Measurements from ENCODE around the gene TRPM4. TPM values are rescaled to one million over a fixed set of nuclear protein-coding genes. Genes with fewer than 3 reads are reported as not detected.

Gene TRPM4
- total RNA-seq: under 1 TPM; 0.22 to 0.62 TPM

DNA sequence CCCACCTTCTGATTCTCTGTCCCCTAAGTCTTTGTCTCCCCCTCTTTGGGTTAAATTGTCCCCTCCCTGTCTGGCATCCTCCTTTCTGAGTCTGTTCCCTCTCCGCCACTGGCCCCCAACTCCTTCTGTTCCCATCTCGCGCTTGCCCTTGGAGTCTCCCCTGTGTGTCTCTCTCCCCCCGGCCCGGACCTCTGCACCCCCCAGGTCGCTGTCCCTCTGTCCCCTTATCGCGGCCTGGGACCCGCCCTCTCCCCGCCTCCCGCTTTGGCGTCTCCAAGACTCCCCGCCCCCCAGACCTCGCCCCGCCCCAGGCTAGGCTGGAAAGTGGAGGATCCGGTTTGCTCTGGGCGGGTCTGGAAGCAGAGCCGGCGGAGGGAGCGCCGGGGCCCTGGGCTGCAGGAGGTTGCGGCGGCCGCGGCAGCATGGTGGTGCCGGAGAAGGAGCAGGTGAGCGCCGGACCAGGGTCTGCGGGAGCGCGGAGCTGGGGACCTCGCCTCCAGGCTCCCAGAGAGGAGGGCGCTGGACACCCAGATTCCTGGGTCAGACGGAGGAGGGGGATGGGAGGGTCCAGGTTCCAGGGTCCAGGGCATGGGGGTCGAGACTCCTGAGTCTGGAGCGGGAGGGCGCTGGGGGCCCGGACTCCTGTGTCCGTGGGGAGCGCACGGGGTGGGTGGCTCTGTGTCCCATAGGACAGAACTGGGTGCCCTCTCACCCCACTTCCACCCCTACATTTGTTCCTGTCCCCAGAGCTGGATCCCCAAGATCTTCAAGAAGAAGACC is at the start of gene TRPM4:
TSS of gene TRPM4 (plus strand) at position 348 of the 780 bp plus-strand sequence. CDS start at position 423, 75 bp downstream.
- H3K4me3 Mint-ChIP-seq: peak within 1 kb of the TSS; percentile 48
- H3K9me3 Mint-ChIP-seq: no peaks in the 10 kb centered on the region
- CTCF ChIA-PET: no interaction called here
- H3K36me3 Mint-ChIP-seq (ENCODE audit: low read depth): no peaks in the 10 kb centered on the region
- no peak within 1 kb of the TSS for H3K27ac Mint-ChIP-seq
- intact Hi-C loops (cut with micrococcal nuclease): no loop called here
- peaks cover 62% of the 10 kb centered on the region for H3K27me3 Mint-ChIP-seq (ENCODE audit: low read depth)
- DNase-seq: peak; percentile 68
- H3K4me1 Mint-ChIP-seq (ENCODE audit: low read depth): peaks cover 8% of the 10 kb centered on the region

DNA sequence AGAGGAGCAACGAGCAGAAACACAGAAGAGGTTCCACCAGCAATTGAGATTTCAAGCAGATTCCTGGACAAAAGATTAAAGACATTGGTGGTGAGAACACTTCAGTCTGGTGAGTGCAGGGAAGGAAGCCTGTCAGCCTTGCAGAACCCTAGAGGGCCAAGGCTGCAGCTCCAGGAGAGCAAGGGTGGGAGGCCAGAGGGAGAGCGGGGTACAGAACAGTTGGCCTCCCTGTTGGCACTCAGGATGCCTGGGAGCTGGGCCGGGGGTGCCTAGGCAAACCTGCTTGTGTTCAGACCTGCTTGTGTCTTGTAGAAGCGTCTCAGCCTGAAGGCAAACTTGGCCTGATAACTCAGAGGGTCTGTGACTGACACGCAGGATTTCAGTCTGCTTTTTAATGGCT is 48.5 kb upstream of the TRPM4 start:
- Mint-ChIP-seq H3K4me1 (ENCODE audit: low read depth) (peaks cover 11% of the 10 kb centered on the region), H3K27ac (no peak overlapping the region), H3K36me3 (ENCODE audit: low read depth) (peaks cover 31% of the 10 kb centered on the region)

DNA sequence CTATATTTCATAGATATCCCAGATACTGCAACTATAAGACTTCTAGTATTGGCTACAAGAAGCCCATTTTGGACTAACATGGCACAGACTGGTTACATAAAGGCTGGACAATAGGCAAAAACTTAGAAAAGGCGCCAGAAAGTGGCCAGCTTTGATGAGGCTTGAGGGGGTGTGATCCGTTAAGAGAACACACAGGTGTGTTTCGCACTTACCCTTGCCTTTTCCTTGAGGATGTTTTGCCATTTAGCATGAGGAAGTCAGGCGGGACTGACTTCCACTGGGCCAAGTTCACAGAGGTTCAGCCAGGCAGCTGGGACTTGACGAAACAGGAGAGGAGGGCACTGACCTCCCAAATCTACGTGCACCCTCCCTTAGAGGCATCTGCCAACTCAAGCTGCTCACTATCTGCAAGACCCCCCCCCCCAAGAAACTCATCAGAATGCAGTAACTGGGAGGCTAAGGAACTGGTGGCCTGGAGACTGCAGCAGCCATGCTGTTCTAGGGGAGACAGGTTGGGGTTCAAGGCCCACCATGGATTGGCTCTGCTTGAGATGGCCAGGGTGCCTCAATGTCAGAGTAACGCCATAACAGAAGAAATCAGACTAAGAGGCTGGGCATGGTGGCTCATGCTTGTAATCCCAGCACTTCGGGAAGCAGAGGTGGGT is 47.9 kb upstream of the TRPM4 start:
- no peaks in the 10 kb centered on the region for H3K9me3 Mint-ChIP-seq
- CTCF ChIA-PET: interaction anchor here (2.0 kb wide), 1 partner anchor 99 kb away, joined by 5 read pairs; no protein-coding TSS in a partner anchor
- no peaks in the 10 kb centered on the region for H3K27me3 Mint-ChIP-seq (ENCODE audit: low read depth)
- intact Hi-C loops (cut with micrococcal nuclease): loop anchor here (10.0 kb wide), 2 partner anchors 235 to 345 kb away; partner anchors contain the start of genes ALDH16A1, PIH1D1 and PPP1R15A
- H3K36me3 Mint-ChIP-seq (ENCODE audit: low read depth): peaks cover 27% of the 10 kb centered on the region
- peaks cover 11% of the 10 kb centered on the region for H3K4me1 Mint-ChIP-seq (ENCODE audit: low read depth)
- no peak for DNase-seq
- H3K27ac Mint-ChIP-seq: no peak overlapping the region
- no peak overlapping the region for H3K4me3 Mint-ChIP-seq

More for the DNA sequence above, 48.5 kb upstream of the TRPM4 start:
- H3K9me3 Mint-ChIP-seq: no peaks in the 10 kb centered on the region
- H3K27me3 Mint-ChIP-seq (ENCODE audit: low read depth): no peaks in the 10 kb centered on the region
- no peak for DNase-seq
- H3K4me3 Mint-ChIP-seq: no peak overlapping the region
- intact Hi-C loops (cut with micrococcal nuclease): no loop called here
- CTCF ChIA-PET: interaction anchor here (2.0 kb wide), 1 partner anchor 99 kb away, joined by 5 read pairs; no protein-coding TSS in a partner anchor

DNA sequence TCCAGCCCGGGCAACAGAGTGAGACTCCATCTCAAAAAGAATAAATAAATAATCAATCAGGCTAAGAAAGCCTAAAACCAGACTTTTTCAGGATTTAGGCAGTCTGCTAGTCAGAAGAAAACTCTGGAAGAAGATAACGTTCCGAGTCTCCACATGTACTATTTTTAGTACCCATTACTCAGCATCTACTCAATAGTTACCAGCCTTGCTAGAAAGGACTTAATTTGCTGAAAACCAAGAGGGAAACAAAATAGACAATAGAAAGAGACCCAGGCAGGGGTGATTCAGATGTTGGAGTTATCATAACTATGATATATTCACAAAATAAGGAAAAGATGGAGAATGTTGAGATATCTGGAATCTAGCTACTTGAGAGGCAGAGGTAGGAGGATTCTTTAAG is 47.0 kb upstream of the TRPM4 start:
- CTCF ChIA-PET: interaction anchor here (0.9 to 2.0 kb wide), 2 partner anchors 13 to 98 kb away, joined by 5 read pairs; no protein-coding TSS in a partner anchor
- H3K27me3 Mint-ChIP-seq (ENCODE audit: low read depth): no peaks in the 10 kb centered on the region
- intact Hi-C loops (cut with micrococcal nuclease): loop anchor here (10.0 kb wide), 2 partner anchors 236 to 344 kb away; partner anchors contain the start of genes ALDH16A1, PIH1D1 and PPP1R15A
- no peak overlapping the region for H3K27ac Mint-ChIP-seq
- H3K4me3 Mint-ChIP-seq: no peak overlapping the region
- DNase-seq: no peak
- H3K9me3 Mint-ChIP-seq: no peaks in the 10 kb centered on the region
- peaks cover 25% of the 10 kb centered on the region for H3K36me3 Mint-ChIP-seq (ENCODE audit: low read depth)
- H3K4me1 Mint-ChIP-seq (ENCODE audit: low read depth): peaks cover 15% of the 10 kb centered on the region

DNA sequence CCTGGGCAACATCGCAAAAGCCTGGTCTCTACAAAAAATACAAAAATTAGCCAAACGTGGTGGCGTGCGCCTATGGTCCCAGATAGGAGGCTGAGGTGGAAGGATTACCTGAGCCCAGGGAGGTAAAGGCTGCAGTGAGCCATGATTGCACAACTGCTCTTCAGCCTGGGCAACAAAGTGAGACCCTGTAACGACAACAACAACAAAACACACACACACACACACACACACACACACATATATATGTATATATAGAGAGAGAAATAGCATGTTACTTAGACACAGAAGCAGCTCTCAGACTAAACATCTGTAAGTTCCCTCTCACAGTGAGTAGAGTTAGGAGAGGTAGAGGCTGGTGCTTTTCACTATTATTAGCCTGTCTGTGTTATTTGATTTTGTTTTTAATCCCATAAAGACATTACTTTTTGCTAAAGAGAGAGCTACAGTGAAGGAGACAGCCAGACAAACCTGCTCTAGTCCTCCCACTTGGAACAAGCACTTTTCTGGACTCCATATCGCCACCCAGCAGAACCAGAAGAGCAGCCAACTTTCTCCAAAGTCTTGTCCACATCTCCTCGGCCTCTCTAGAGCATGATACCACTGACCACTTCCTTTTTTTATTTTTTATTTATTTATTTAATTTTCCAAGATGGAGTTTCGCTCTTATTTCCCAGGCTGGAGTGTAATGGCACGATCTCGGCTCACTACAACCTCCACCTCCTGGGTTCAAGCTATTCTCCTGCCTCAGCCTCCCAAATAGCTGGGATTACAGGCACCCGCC is 46.2 kb upstream of the TRPM4 start:
- Mint-ChIP-seq H3K27me3 (ENCODE audit: low read depth) (no peaks in the 10 kb centered on the region), H3K4me1 (ENCODE audit: low read depth) (peaks cover 15% of the 10 kb centered on the region), H3K9me3 (no peaks in the 10 kb centered on the region), H3K36me3 (ENCODE audit: low read depth) (peaks cover 23% of the 10 kb centered on the region), H3K27ac (no peak overlapping the region), H3K4me3 (no peak overlapping the region)
- intact Hi-C loops (cut with micrococcal nuclease): loop anchor here (10.0 kb wide), 2 partner anchors 237 to 343 kb away; partner anchors contain the start of genes ALDH16A1, PIH1D1 and PPP1R15A
- CTCF ChIA-PET: interaction anchor here (0.9 to 1.2 kb wide), 2 partner anchors 14 kb away, joined by 5 to 6 read pairs; no protein-coding TSS in a partner anchor
- DNase-seq: no peak

DNA sequence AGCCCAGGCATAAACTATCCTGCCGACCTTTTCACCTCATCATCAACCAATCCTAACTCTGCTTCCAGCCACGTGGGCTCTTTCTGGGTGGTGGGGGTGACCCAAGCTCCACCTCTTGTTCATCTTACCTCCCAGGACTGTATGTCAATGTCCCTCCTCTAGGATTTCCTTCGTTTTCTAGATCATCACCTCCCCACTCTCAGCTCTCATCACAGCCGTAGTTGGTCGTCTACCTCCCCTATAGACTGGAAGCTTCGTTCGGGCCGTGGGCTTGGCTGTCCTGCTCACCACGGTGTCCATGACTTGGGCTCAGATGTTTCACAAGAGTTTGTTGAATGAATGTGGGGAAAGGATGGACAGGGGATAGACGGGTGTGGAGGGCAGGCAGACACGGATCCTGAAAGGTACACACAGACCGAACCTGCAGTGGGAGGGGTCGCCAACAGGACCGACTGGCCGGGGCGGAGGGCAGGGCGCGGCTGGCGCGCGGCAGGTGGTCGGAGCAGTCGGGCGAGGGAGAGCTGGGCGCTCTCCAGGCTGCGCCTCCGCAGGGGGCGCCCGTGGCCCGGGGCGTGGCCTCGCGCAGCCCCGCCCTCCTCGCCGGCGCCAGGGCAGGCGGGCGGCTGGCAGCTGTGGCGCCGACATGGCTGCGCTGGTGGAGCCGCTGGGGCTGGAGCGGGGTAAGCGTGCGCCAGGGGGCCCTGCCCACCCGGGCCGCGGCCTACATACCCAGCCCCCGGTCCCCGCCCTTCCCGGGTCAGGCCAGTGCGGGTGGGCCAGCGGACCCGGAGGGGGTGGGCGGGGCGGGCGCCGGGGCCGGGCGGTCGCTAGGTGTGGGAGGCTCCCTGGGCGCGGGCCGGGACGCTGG is 43.6 kb upstream of the TRPM4 start, which contains the start of gene LIN7B:
TSS of gene LIN7B (plus strand) at position 609 of the 868 bp plus-strand sequence. CDS start at position 644, 35 bp downstream.
- CTCF ChIA-PET: interaction anchor here (0.6 to 3.3 kb wide), 22 partner anchors 7 to 357 kb away, joined by 3 to 27 read pairs (median 3); partner anchors contain the start of genes GYS1 and RUVBL2

DNA sequence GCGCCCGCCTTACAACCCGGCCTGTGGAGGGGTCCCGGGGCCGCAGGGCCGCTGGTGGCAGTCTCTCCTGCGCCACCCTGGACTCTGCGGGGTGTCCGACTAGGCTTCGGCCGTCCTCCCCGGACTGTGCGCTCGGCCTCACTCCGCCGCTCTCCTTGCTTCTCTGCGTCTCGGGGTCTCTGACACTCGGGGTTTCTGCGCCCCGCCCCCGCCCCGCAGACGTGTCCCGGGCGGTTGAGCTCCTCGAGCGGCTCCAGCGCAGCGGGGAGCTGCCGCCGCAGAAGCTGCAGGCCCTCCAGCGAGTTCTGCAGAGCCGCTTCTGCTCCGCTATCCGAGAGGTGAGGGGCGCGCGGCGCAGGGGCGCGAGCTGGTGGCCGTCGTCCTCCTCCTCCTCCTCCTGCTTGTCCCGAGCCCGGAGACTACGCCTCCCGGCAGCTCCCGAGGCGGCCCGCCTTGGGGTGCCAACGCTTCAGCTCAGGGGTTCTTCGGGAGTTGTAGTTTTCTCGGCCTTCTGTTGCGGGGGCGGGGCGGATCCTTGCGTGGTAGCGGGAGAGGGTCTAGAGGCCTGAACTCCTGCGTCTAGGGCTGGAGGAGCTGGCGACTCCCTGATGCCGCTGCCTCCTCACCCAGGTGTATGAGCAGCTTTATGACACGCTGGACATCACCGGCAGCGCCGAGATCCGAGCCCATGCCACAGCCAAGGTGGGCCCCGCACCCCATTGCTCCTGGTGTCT is 42.8 kb upstream of the TRPM4 start:
- Mint-ChIP-seq H3K9me3 (no peaks in the 10 kb centered on the region), H3K27ac (no peak overlapping the region), H3K4me3 (peak overlapping the region; percentile 75), H3K27me3 (ENCODE audit: low read depth) (no peaks in the 10 kb centered on the region), H3K36me3 (ENCODE audit: low read depth) (no peaks in the 10 kb centered on the region), H3K4me1 (ENCODE audit: low read depth) (peaks cover 28% of the 10 kb centered on the region)
- DNase-seq: peak; percentile 66
- intact Hi-C loops (cut with micrococcal nuclease): loop anchor here (1.0 to 10.0 kb wide), 4 partner anchors 29 to 340 kb away; partner anchors contain the start of genes ALDH16A1, GYS1, PIH1D1 and PPP1R15A
- CTCF ChIA-PET: interaction anchor here (0.6 to 3.3 kb wide), 14 partner anchors 8 to 356 kb away, joined by 3 to 27 read pairs (median 4); partner anchors contain the start of genes GYS1 and RUVBL2

More for the DNA sequence above, 43.6 kb upstream of the TRPM4 start, which contains the start of gene LIN7B:
- H3K27me3 Mint-ChIP-seq (ENCODE audit: low read depth): no peaks in the 10 kb centered on the region
- peaks cover 28% of the 10 kb centered on the region for H3K4me1 Mint-ChIP-seq (ENCODE audit: low read depth)
- H3K27ac Mint-ChIP-seq: no peak within 1 kb of the TSS
- peak within 1 kb of the TSS; percentile 75 for H3K4me3 Mint-ChIP-seq
- no peaks in the 10 kb centered on the region for H3K9me3 Mint-ChIP-seq
- DNase-seq: peak; percentile 65
- intact Hi-C loops (cut with micrococcal nuclease): loop anchor here (1.0 to 10.0 kb wide), 4 partner anchors 29 to 341 kb away; partner anchors contain the start of genes ALDH16A1, GYS1, PIH1D1 and PPP1R15A
- H3K36me3 Mint-ChIP-seq (ENCODE audit: low read depth): peaks cover 4% of the 10 kb centered on the region

DNA sequence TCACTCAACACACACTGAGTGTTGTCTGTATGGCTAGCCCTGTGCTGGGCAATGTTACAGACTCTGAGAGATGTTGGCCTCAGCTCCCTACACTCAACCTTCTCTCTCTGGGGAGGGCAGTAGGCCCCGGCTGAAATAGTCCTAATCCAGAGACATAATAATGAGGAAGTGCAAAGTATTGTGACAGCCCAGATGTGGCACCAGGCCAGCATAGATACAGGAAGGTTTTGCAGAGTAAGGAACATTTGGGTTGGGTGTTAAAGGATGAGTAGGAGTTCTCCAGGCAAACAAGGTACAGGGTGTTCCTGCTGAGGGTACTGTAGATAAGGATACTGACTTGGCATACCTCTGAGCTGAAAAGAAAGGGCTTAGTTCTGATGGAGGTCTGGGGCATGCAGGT is 41.0 kb upstream of the TRPM4 start:
- CTCF ChIA-PET: interaction anchor here (1.4 to 3.3 kb wide), 4 partner anchors 10 to 123 kb away, joined by 4 to 16 read pairs (median 5); partner anchors contain the start of genes GYS1 and RUVBL2
- no peaks in the 10 kb centered on the region for H3K36me3 Mint-ChIP-seq (ENCODE audit: low read depth)

DNA sequence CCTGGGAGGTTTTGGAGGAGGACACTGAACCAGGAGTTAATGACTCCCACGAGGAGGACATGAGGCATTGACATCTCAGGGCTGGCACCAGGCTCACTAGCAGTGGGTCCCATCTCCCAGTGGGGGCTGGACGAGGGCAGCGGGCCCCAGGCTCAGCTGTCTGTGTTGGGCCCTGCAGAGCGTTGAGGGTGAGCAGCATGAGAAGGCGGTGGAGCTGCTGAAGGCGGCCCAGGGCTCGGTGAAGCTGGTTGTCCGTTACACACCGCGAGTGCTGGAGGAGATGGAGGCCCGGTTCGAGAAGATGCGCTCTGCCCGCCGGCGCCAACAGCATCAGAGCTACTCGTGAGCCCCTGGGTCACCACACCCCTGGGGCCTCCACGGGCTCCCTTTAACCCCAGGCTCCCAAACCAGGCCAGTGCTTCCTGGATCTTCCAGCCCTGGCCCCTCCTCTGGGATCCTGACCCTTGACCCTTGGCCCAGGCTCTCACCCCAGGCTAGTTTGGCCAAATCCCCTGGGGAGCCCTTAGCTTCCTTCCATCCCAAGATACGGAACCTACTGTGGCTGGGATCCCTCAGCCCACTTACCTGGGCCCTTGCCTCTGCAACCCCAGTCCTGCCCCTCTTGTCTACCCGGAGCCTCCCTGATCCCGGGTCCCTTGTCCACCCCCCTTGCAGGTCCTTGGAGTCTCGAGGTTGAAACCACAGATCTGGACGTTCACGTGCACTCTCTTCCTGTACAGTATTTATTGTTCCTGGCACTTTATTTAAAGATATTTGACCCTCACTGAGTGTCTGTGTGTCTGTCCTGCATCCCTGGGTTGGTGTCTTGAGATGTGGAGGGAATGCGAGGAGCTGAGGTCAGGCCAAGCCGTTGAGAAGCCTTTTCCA is 39.7 kb upstream of the TRPM4 start:
- no peaks in the 10 kb centered on the region for H3K36me3 Mint-ChIP-seq (ENCODE audit: low read depth)
- DNase-seq: no peak
- peak overlapping the region; percentile 83 for H3K4me3 Mint-ChIP-seq
- peaks cover 7% of the 10 kb centered on the region for H3K27me3 Mint-ChIP-seq (ENCODE audit: low read depth)
- intact Hi-C loops (cut with micrococcal nuclease): loop anchor here (2.0 to 10.0 kb wide), 3 partner anchors 33 to 337 kb away; partner anchors contain the start of genes ALDH16A1, PIH1D1 and PPP1R15A
- peak overlapping the region; percentile 86 for H3K27ac Mint-ChIP-seq
- H3K9me3 Mint-ChIP-seq: no peaks in the 10 kb centered on the region
- CTCF ChIA-PET: interaction anchor here (0.8 to 1.9 kb wide), 5 partner anchors 12 to 124 kb away, joined by 3 to 5 read pairs (median 4); partner anchors contain the start of genes GYS1 and RUVBL2
- H3K4me1 Mint-ChIP-seq (ENCODE audit: low read depth): peaks cover 38% of the 10 kb centered on the region

More for the DNA sequence above, 41.0 kb upstream of the TRPM4 start:
- DNase-seq: no peak
- peaks cover 7% of the 10 kb centered on the region for H3K27me3 Mint-ChIP-seq (ENCODE audit: low read depth)
- intact Hi-C loops (cut with micrococcal nuclease): loop anchor here (10.0 kb wide), 2 partner anchors 242 to 338 kb away; partner anchors contain the start of genes ALDH16A1, PIH1D1 and PPP1R15A
- H3K27ac Mint-ChIP-seq: peak overlapping the region; percentile 48
- peak overlapping the region; percentile 33 for H3K4me3 Mint-ChIP-seq
- H3K9me3 Mint-ChIP-seq: no peaks in the 10 kb centered on the region
- peaks cover 38% of the 10 kb centered on the region for H3K4me1 Mint-ChIP-seq (ENCODE audit: low read depth)

Data from activated naive CD4-positive, alpha-beta T cell treated with anti-CD3 and anti-CD28 coated beads for 36 hours (primary cell).